ENCODE data around the gene GRID1. TPM values are rescaled to one million over a fixed set of nuclear protein-coding genes. Genes with fewer than 3 reads are reported as not detected.

The GRID1 gene
- total RNA-seq, 1 experiment from 2014 or later, result 5.6 TPM

DNA sequence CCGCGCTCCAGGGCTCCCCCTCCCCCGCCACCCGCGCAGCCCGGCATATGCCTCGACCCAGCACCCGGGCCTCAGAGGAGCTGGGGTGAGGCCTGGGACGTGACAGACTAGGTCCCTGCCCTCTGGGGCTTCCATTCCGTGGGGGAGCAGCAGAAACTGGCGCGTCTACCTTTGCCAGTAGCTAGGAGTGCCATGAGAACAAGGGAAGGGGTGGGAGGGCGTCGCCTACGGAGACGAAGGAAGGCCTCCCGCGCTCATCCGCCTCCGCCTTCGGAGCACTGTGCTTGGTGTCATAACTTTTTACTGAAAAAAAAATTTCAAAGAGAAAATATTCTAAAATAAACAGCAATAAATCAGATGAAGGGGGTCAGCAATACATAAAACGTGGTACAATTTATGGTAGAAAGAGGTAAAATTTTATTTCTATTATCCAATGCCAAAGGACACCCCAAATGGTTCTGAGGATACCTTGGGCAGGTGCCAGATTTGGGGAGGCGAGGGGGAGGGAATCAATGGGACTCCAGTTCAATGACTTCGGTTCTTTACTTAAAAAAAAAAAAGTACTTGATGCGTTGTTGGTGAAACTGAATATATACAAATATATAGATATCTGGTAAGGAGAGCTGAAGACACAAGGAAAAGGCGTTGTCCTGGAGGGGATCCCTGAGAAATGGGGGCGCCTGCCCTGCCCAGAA lies 35.1 kb upstream of the GRID1 start:
- no peaks in the 10 kb centered on the region for H3K79me2 ChIP-seq (ENCODE audit: insufficient read depth, low read length)
- H3K9me3 ChIP-seq (ENCODE audit: control insufficient read depth in 1 of 2, insufficient read depth in 1 of 2, low read depth in 1 of 2, low read length in 2 of 2), result no peaks in the 10 kb centered on the region
- peak overlapping the region; percentile 63 for H3K9ac ChIP-seq (ENCODE audit: low read length)
- H2AFZ ChIP-seq (ENCODE audit: low read depth, low read length, poor library complexity, severe bottlenecking), result peak overlapping the region; percentile 74
- ChIA-PET POLR2A (interaction anchor here (0.8 to 1.3 kb wide), 2 partner anchors 34 to 355 kb away, joined by 3 read pairs; partner anchors contain the start of gene BMPR1A), RAD21 (ENCODE audit: low non-redundant PET in 1 of 2, low total read pairs in 2 of 2, uncharacterized antibody in 2 of 2, unreplicated experiment in 2 of 2) (interaction anchor here (0.6 to 2.4 kb wide), 2 partner anchors 183 to 269 kb away, joined by 3 to 16 read pairs; no protein-coding TSS in a partner anchor), CTCF (interaction anchor here (0.6 to 2.4 kb wide), 4 partner anchors 9 to 294 kb away, joined by 4 to 46 read pairs (median 6); no protein-coding TSS in a partner anchor)
- peak; percentile 2; the same call in 1 of the 2 replicates for ATAC-seq
- H3K9me2 ChIP-seq (ENCODE audit: insufficient read depth), result no peaks in the 10 kb centered on the region
- no peak for DNase-seq (ENCODE audit: low read depth, low spot score)
- no peaks in the 10 kb centered on the region for H3K27me3 ChIP-seq (ENCODE audit: insufficient read depth, low read length)
- peaks cover 15 to 31% of the 10 kb centered on the region in 2 experiments for H3K4me1 ChIP-seq (ENCODE audit: control insufficient read depth in 1 of 2, insufficient read depth in 2 of 2, low read length in 2 of 2)
- H3K4me2 ChIP-seq (ENCODE audit: low read length), result peak overlapping the region; percentile 99
- H3K27ac ChIP-seq (ENCODE audit: low read depth, low read length), result no peak overlapping the region
- no peaks in the 10 kb centered on the region for H3K36me3 ChIP-seq (ENCODE audit: control insufficient read depth in 1 of 2, insufficient read depth in 2 of 2, low read length in 2 of 2)
- TF ChIP-seq, protein P1, sequence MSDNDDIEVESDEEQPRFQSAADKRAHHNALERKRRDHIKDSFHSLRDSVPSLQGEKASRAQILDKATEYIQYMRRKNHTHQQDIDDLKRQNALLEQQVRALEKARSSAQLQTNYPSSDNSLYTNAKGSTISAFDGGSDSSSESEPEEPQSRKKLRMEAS (IDR thresholded peaks at IDR 0.05), result no peak
- TF ChIP-seq CEBPB (IDR thresholded peaks at IDR 0.05; ENCODE audit: low read depth), result no peak
- TF ChIP-seq POLR2A (IDR thresholded peaks at IDR 0.05; ENCODE audit: borderline replicate concordance, extremely low read depth, insufficient read depth, insufficient read length), result no peak
- TF ChIP-seq, protein P2, sequence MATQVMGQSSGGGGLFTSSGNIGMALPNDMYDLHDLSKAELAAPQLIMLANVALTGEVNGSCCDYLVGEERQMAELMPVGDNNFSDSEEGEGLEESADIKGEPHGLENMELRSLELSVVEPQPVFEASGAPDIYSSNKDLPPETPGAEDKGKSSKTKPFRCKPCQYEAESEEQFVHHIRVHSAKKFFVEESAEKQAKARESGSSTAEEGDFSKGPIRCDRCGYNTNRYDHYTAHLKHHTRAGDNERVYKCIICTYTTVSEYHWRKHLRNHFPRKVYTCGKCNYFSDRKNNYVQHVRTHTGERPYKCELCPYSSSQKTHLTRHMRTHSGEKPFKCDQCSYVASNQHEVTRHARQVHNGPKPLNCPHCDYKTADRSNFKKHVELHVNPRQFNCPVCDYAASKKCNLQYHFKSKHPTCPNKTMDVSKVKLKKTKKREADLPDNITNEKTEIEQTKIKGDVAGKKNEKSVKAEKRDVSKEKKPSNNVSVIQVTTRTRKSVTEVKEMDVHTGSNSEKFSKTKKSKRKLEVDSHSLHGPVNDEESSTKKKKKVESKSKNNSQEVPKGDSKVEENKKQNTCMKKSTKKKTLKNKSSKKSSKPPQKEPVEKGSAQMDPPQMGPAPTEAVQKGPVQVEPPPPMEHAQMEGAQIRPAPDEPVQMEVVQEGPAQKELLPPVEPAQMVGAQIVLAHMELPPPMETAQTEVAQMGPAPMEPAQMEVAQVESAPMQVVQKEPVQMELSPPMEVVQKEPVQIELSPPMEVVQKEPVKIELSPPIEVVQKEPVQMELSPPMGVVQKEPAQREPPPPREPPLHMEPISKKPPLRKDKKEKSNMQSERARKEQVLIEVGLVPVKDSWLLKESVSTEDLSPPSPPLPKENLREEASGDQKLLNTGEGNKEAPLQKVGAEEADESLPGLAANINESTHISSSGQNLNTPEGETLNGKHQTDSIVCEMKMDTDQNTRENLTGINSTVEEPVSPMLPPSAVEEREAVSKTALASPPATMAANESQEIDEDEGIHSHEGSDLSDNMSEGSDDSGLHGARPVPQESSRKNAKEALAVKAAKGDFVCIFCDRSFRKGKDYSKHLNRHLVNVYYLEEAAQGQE (IDR thresholded peaks at IDR 0.05; ENCODE audit: low read depth), result no peak
- TF ChIP-seq, protein P3, sequence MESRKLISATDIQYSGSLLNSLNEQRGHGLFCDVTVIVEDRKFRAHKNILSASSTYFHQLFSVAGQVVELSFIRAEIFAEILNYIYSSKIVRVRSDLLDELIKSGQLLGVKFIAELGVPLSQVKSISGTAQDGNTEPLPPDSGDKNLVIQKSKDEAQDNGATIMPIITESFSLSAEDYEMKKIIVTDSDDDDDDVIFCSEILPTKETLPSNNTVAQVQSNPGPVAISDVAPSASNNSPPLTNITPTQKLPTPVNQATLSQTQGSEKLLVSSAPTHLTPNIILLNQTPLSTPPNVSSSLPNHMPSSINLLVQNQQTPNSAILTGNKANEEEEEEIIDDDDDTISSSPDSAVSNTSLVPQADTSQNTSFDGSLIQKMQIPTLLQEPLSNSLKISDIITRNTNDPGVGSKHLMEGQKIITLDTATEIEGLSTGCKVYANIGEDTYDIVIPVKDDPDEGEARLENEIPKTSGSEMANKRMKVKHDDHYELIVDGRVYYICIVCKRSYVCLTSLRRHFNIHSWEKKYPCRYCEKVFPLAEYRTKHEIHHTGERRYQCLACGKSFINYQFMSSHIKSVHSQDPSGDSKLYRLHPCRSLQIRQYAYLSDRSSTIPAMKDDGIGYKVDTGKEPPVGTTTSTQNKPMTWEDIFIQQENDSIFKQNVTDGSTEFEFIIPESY (IDR thresholded peaks at IDR 0.05; ENCODE audit: extremely low read depth, insufficient replicate concordance, low read length), result no peak
- TF ChIP-seq SIN3A (IDR thresholded peaks at IDR 0.05; ENCODE audit: low read depth), result no peak
- TF ChIP-seq EZH2phosphoT487 (IDR thresholded peaks at IDR 0.05; ENCODE audit: borderline replicate concordance), result no peak
- no peak; the same call in 1 of the 2 replicates for TF ChIP-seq EGR1 (IDR thresholded peaks at IDR 0.05; ENCODE audit: low read depth)
- no peak for TF ChIP-seq JUND (IDR thresholded peaks at IDR 0.05)
- no peak for TF ChIP-seq FOSL1 (IDR thresholded peaks at IDR 0.05; ENCODE audit: low read depth)
- TF ChIP-seq SRF (IDR thresholded peaks at IDR 0.05; ENCODE audit: low read depth), result no peak
- no TSS peak for BruUV-seq (replicated peaks)
- intact Hi-C loops (cut with micrococcal nuclease), result no loop called here
- H4K20me1 ChIP-seq (ENCODE audit: insufficient read depth), result no peaks in the 10 kb centered on the region
- peak overlapping the region; percentile 64 to 73 for H3K4me3 ChIP-seq (replicated peaks in 1 of 2; ENCODE audit: low read depth in 1 of 2, low read length in 2 of 2)

Data from HCT116 (cell line).